ENCODE measurements around the gene CEBPA.

DNA sequence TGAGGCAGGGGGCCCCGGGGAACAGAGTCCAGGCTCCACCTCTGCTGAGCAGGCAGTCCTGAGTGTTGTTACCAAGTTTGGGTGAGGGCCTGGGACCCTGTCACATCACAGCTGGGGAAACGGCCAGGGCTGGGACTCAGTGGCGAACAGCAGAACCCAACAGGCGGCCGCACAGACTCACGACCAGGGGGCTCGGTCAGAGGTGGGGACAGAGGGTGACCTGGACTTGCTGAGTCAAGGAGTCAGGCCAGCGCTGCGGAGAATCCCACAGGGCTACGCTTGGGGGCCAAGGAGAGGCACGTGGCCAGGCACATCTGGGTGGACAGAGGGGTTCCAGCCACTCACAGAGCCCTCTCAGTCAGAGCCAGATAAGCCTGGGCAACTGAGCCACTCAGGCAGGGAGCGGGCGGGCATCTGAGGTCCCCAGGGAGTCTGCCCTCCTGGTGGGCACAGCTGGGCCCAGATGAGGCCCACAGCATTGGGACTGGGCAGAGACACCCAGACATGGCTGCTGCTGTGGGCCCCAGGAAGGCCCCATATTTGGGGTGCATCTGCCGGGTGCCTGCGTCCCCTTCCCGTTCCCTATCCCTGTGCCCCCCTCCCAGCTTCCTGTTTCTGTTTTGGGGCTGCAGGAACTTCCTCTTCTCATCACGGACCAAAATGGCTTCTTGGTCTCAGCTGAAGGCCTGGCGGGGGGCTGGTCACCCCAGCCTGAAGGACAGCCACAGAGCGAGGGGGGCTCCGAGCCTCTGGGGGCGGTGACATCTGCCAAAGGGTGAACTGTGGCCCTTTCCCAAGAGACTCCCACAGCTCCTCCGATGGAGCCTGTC is 34.0 kb downstream of the CEBPA start:
- TF ChIP-seq YY1 (IDR thresholded peaks at IDR 0.05; ENCODE audit: insufficient read depth, insufficient read length) (no peak), ZNF274 (IDR thresholded peaks at IDR 0.05; ENCODE audit: low read depth, low read length) (no peak), SUZ12 (IDR thresholded peaks at IDR 0.05; ENCODE audit: extremely low read depth, insufficient read depth, insufficient read length) (no peak)

Data from NT2/D1 (cell line).